B cell (primary cell): ENCODE results near the gene ONECUT1. TPM values are rescaled to one million over a fixed set of nuclear protein-coding genes. Genes with fewer than 3 reads are reported as not detected.

Experiments used
- ATAC-seq: fragments of 200-7000 bp; cut with Tn5 transposase; one replicate; pipeline ENCODE4 v1.10.0; 2021; ENCODE audit warnings: low read depth, mild to moderate bottlenecking, moderate number of reproducible peaks, moderate library complexity
- CTCF ChIA-PET: fragments of 350-600 bp; sonication (Branson Sonifier 250); formaldehyde crosslinking; loops from one replicate; lab custom pipeline; 2021; ENCODE audit warnings: antibody characterized with exemption, inconsistent platforms; lab: Charles Lee
- POLR2A ChIA-PET: fragments of 350-600 bp; sonication (Branson Sonifier 250); formaldehyde crosslinking; loops from one replicate; lab custom pipeline; 2021; ENCODE audit warnings: antibody characterized with exemption; lab: Charles Lee
- DNase-seq: peaks from one replicate; pipeline ENCODE4 v3.0.0; 2013
- H2AFZ ChIP-seq: 2 replicates; pipeline ENCODE4 v1.6.1; 2012; ENCODE audit warnings: mild to moderate bottlenecking, low read depth, low read length; ENCODE audit not compliant: insufficient read depth, poor library complexity, severe bottlenecking
- H3K27ac ChIP-seq, 2 donors: 1 replicate in 1 of 2; 2 replicates in 1 of 2; pipeline ENCODE4 v1.5.1; 2012 to 2013; ENCODE audit warnings: low read length in 2 of 2, mild to moderate bottlenecking in 2 of 2, moderate library complexity in 1 of 2
- H3K27me3 ChIP-seq, 4 experiments: fragments of 200-600 bp in 1 of 4; sonication (generic) in 1 of 4; replicated peaks in 1 of 4; 1 replicate in 2 of 4; 2 replicates in 2 of 4; pipeline versions ENCODE4 v1.6.1 to v1.7.0; 2013 to 2016; ENCODE audit warnings: low read length in 3 of 4, mild to moderate bottlenecking in 2 of 4, mixed read lengths in 1 of 4, moderate library complexity in 1 of 4; ENCODE audit not compliant: insufficient read depth in 4 of 4, control insufficient read depth in 3 of 4; ENCODE audit errors: control extremely low read depth in 1 of 4
- H3K36me3 ChIP-seq, 2 experiments: replicated peaks in 1 of 2; 1 replicate in 1 of 2; 2 replicates in 1 of 2; pipeline versions ENCODE4 v1.6.1 to v1.7.1; 2013; ENCODE audit warnings: low read length in 1 of 2; ENCODE audit not compliant: insufficient read depth in 2 of 2, control insufficient read depth in 1 of 2; ENCODE audit errors: control extremely low read depth in 1 of 2, extremely low read depth in 1 of 2
- H3K4me1 ChIP-seq, 2 donors: fragments of 200-600 bp in 1 of 2; sonication (generic) in 1 of 2; 1 replicate in 1 of 2; 2 replicates in 1 of 2; pipeline versions ENCODE4 v1.5.1 to v1.6.1; 2013 to 2017; ENCODE audit warnings: low read length in 2 of 2; ENCODE audit not compliant: control insufficient read depth in 2 of 2, insufficient read depth in 2 of 2
- H3K4me2 ChIP-seq: replicated peaks from 2 replicates; pipeline ENCODE3; 2012; ENCODE audit warnings: mild to moderate bottlenecking, low read depth, low read length; ENCODE audit not compliant: poor library complexity, severe bottlenecking
- H3K4me3 ChIP-seq, 5 experiments: fragments of 200-600 bp in 1 of 5; sonication (generic) in 1 of 5; 1 replicate in 3 of 5; 2 replicates in 2 of 5; pipeline versions ENCODE4 v1.5.1 to v1.7.0; 2011 to 2016; ENCODE audit warnings: low read length in 4 of 5, mild to moderate bottlenecking in 4 of 5, low read depth in 2 of 5, control low read depth in 1 of 5, moderate library complexity in 1 of 5; ENCODE audit not compliant: insufficient read depth in 1 of 5; ENCODE audit errors: control extremely low read depth in 1 of 5, extremely low read depth in 1 of 5
- H3K79me2 ChIP-seq: fragments of 200-600 bp; sonication (generic); one replicate; pipeline ENCODE4 v1.6.0; 2016; ENCODE audit warnings: low read length; ENCODE audit not compliant: control insufficient read depth, insufficient read depth
- H3K9ac ChIP-seq: fragments of 200-600 bp; sonication (generic); 2 replicates; pipeline ENCODE4 v1.6.1; 2017; ENCODE audit warnings: mild to moderate bottlenecking, low read length, moderate library complexity
- H3K9me3 ChIP-seq, 3 donors: one replicate each; pipeline versions ENCODE4 v1.6.1 to v1.7.1; 2013; ENCODE audit warnings: low read length in 2 of 3; ENCODE audit not compliant: control insufficient read depth in 2 of 3, insufficient read depth in 1 of 3; ENCODE audit errors: control extremely low read depth in 1 of 3
- H4K20me1 ChIP-seq: 2 replicates; pipeline ENCODE4 v1.6.0; 2012; ENCODE audit warnings: mild to moderate bottlenecking, low read length; ENCODE audit not compliant: insufficient read depth, control insufficient read depth, poor library complexity, severe bottlenecking
- H3K27ac Mint-ChIP-seq: one replicate; pipeline ENCODE4 v1.8.0; 2021; ENCODE audit warnings: mixed read lengths
- H3K27me3 Mint-ChIP-seq: one replicate; pipeline ENCODE4 v1.8.0; 2021; ENCODE audit warnings: mixed read lengths
- H3K4me1 Mint-ChIP-seq: one replicate; pipeline ENCODE4 v1.8.0; 2021; ENCODE audit warnings: mixed read lengths
- H3K4me3 Mint-ChIP-seq: one replicate; pipeline ENCODE4 v1.8.0; 2021; ENCODE audit warnings: mixed read lengths
- H3K9me3 Mint-ChIP-seq: one replicate; pipeline ENCODE4 v1.8.0; 2022; ENCODE audit warnings: mixed read lengths; ENCODE audit not compliant: insufficient read depth
- EZH2 ChIP-seq: IDR thresholded peaks from 2 replicates; pipeline ENCODE4 v1.6.1; 2012; ENCODE audit warnings: borderline replicate concordance, low read depth, mild to moderate bottlenecking, moderate library complexity, low read length; ENCODE audit not compliant: insufficient read depth, poor library complexity, severe bottlenecking
- WGBS: methylation state at CpG from one replicate; pipeline ENCODE4 v1.1.5; 2013; ENCODE audit warnings: missing lambda C conversion rate; ENCODE audit not compliant: insufficient coverage; 5-methylcytosine and 5-hydroxymethylcytosine counted together
- intact Hi-C: fragments of 100-400 bp; cut with micrococcal nuclease; formaldehyde crosslinking; loops from one replicate; pipeline ENCODE4 v1.10.0; 2022
- polyA plus RNA-seq: library from polyadenylated mRNA; depleted of rRNA; stranded (reverse); fragments of >200 nt; gene quantifications from 2 replicates; pipeline ENCODE4 v1.2.3, GENCODE V29; 2012
- total RNA-seq, 2 donors: library from RNA; stranded (reverse); fragments of 120-200 nt in 1 of 2; gene quantifications; 1 replicate in 1 of 2; 2 replicates in 1 of 2; pipeline versions ENCODE4 v1.2.3 to v1.2.4, GENCODE V29; 2013 to 2022
- TF ChIP-seq, protein P1 (sequence below): fragments of 200-600 bp; IDR thresholded peaks from one replicate; pipeline ENCODE4 v1.8.0; 2022; ENCODE audit warnings: antibody characterized with exemption, mild to moderate bottlenecking

ONECUT1 gene
- total and polyA plus RNA-seq, 2 donors (not counting 1 experiment from before 2014, with no cell fraction given), result not detected

DNA sequence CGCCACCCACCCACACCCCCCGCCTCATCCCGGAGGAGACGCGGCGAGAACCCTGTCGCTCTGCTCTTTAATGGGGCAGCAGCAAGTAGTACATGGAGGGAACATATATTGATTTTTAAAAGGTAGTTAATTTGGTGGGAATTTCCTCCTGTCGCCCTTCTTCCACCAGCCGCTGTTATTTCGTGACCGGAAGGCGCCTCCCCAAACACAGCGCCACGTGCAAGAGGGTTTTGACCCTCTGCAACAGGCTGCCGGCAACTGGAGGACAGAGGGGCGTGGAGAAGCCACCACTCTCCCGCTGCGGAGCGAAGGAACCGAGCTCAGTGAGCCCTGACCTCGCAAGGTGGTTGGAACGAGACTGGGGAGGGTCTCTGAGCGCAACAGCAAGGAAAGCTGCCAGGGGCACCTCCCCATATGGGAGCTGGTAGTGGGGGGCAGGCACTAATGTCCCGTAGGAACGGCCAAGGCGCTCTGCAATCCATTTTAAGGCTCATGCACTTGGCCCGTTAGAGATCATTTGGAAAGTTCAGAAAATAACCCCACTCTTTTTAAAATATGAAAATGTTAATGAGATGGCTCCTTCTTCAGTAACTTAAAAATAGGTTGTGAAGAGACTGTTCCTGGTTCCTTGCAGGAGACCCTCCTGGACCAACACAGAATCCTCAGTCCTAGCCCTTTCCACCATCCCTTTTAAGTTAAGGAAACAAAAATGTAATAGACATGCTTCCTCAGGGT, 4.3 kb downstream of the ONECUT1 start:
- H3K79me2 ChIP-seq, result no peaks in the 10 kb centered on the region
- peak overlapping the region; percentile 44 for H3K4me3 Mint-ChIP-seq
- H3K9me3 ChIP-seq, result peaks cover 0 to 67% (median 11%) of the 10 kb centered on the region in 3 donors
- peaks cover 60 to 79% of the 10 kb centered on the region in 2 donors for H3K4me1 ChIP-seq
- H3K36me3 ChIP-seq, result no peaks in the 10 kb centered on the region
- TF ChIP-seq, protein P1, sequence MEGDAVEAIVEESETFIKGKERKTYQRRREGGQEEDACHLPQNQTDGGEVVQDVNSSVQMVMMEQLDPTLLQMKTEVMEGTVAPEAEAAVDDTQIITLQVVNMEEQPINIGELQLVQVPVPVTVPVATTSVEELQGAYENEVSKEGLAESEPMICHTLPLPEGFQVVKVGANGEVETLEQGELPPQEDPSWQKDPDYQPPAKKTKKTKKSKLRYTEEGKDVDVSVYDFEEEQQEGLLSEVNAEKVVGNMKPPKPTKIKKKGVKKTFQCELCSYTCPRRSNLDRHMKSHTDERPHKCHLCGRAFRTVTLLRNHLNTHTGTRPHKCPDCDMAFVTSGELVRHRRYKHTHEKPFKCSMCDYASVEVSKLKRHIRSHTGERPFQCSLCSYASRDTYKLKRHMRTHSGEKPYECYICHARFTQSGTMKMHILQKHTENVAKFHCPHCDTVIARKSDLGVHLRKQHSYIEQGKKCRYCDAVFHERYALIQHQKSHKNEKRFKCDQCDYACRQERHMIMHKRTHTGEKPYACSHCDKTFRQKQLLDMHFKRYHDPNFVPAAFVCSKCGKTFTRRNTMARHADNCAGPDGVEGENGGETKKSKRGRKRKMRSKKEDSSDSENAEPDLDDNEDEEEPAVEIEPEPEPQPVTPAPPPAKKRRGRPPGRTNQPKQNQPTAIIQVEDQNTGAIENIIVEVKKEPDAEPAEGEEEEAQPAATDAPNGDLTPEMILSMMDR, result no peak
- no peak for TF ChIP-seq EZH2
- H3K27ac ChIP-seq, result no peak overlapping the region
- no peak overlapping the region for H3K27ac Mint-ChIP-seq
- no peak overlapping the region for H3K4me2 ChIP-seq
- 13% methylated on average over 17 of the region's 27 CpGs for WGBS
- ChIA-PET CTCF (interaction anchor here (1.1 kb wide), 1 partner anchor 12 kb away, joined by 3 read pairs; no protein-coding TSS in a partner anchor), POLR2A (no interaction called here)
- peaks cover 0 to 89% (median 80%) of the 10 kb centered on the region in 4 experiments for H3K27me3 ChIP-seq
- ATAC-seq (no peak), DNase-seq (peak; percentile 37)
- no peak overlapping the region for H2AFZ ChIP-seq
- H4K20me1 ChIP-seq, result no peaks in the 10 kb centered on the region
- H3K4me3 ChIP-seq, result no peak overlapping the region
- no peak overlapping the region for H3K9ac ChIP-seq
- H3K27me3 Mint-ChIP-seq, result peaks cover 68% of the 10 kb centered on the region
- peaks cover 46% of the 10 kb centered on the region for H3K4me1 Mint-ChIP-seq
- intact Hi-C loops, result no loop called here
- H3K9me3 Mint-ChIP-seq, result peaks cover 2% of the 10 kb centered on the region
